ENCODE measurements around the gene RIOK3.

The RIOK3 gene

GRCh38 chr18:23498117-23498516 is 45.0 kb downstream of the RIOK3 start:
- Histone ChIP-seq H4K8ac (ENCODE audit: low read depth, low read length) (no peak overlapping the region), H3K9me3 (replicated peaks in 1 of 2; ENCODE audit: control insufficient read depth in 2 of 2, insufficient read depth in 1 of 2, low read depth in 1 of 2, low read length in 2 of 2) (peaks cover 0 to under 1% of the 10 kb centered on the region in 2 donors), H4K91ac (ENCODE audit: low read depth, low read length, poor library complexity) (no peak overlapping the region), H3K14ac (ENCODE audit: low read length) (no peak overlapping the region), H3K4me2 (ENCODE audit: insufficient read depth, low read length, poor library complexity, severe bottlenecking) (no peak overlapping the region), H2BK120ac (ENCODE audit: low read depth, low read length) (no peak overlapping the region), H2BK15ac (ENCODE audit: low read length) (no peak overlapping the region), H3K4me3 (ENCODE audit: low read length in 2 of 2) (no peak overlapping the region), H3K27ac (replicated peaks; ENCODE audit: low read length) (no peak overlapping the region), H3K79me1 (ENCODE audit: low read depth, low read length) (no peaks in the 10 kb centered on the region), H3K23ac (ENCODE audit: low read depth, low read length, poor library complexity) (no peak overlapping the region), H2AFZ (ENCODE audit: low read length) (no peak overlapping the region), H2AK5ac (ENCODE audit: low read depth, low read length) (no peak overlapping the region), H2BK12ac (ENCODE audit: low read length) (no peak overlapping the region), H3K9ac (ENCODE audit: low read depth, low read length, poor library complexity) (no peak overlapping the region), H3K36me3 (replicated peaks in 1 of 2; ENCODE audit: control insufficient read depth in 2 of 2, insufficient read depth in 2 of 2, low read length in 2 of 2) (no peaks in the 10 kb centered on the region), H3K27me3 (ENCODE audit: control insufficient read depth in 3 of 3, insufficient read depth in 3 of 3, low read depth in 1 of 3, low read length in 3 of 3) (no peaks in the 10 kb centered on the region), H3K4ac (ENCODE audit: low read length) (no peak overlapping the region), H3K4me1 (ENCODE audit: control insufficient read depth in 2 of 2, insufficient read depth in 1 of 2, low read depth in 1 of 2, low read length in 2 of 2) (peaks cover 8 to 10% of the 10 kb centered on the region in 2 donors), H3K18ac (ENCODE audit: low read length) (no peak overlapping the region), H2BK5ac (ENCODE audit: low read length) (no peak overlapping the region)
- no peak for DNase-seq (ENCODE audit: low spot score)
- no CpG with 5 or more reads among the region's 2 CpGs for WGBS, 2 donors (ENCODE audit: extremely low coverage in 2 of 2, insufficient read length in 2 of 2, insufficient replicate concordance in 1 of 2)

- H2AFZ ChIP-seq (ENCODE audit: low read length): peak overlapping the region; percentile 60
- WGBS, 2 donors (ENCODE audit: extremely low coverage in 2 of 2, insufficient read length in 2 of 2, insufficient replicate concordance in 1 of 2): no CpG with 5 or more reads among the region's 5 CpGs
- H3K18ac ChIP-seq (ENCODE audit: low read length): no peak overlapping the region
- no peak overlapping the region for H4K8ac ChIP-seq (ENCODE audit: low read depth, low read length)
- no peak overlapping the region for H3K4me3 ChIP-seq (ENCODE audit: low read length in 2 of 2)
- no peak overlapping the region for H2BK15ac ChIP-seq (ENCODE audit: low read length)
- H3K4me1 ChIP-seq (ENCODE audit: control insufficient read depth in 2 of 2, insufficient read depth in 1 of 2, low read depth in 1 of 2, low read length in 2 of 2): peaks cover 8 to 10% of the 10 kb centered on the region in 2 donors
- H3K23ac ChIP-seq (ENCODE audit: low read depth, low read length, poor library complexity): no peak overlapping the region
- H3K79me1 ChIP-seq (ENCODE audit: low read depth, low read length): no peaks in the 10 kb centered on the region
- H2BK120ac ChIP-seq (ENCODE audit: low read depth, low read length): no peak overlapping the region
- no peaks in the 10 kb centered on the region for H3K36me3 ChIP-seq (replicated peaks in 1 of 2; ENCODE audit: control insufficient read depth in 2 of 2, insufficient read depth in 2 of 2, low read length in 2 of 2)
- no peak overlapping the region for H2BK12ac ChIP-seq (ENCODE audit: low read length)
- H3K4me2 ChIP-seq (ENCODE audit: insufficient read depth, low read length, poor library complexity, severe bottlenecking): no peak overlapping the region
- H4K91ac ChIP-seq (ENCODE audit: low read depth, low read length, poor library complexity): no peak overlapping the region
- H3K27ac ChIP-seq (replicated peaks; ENCODE audit: low read length): no peak overlapping the region
- no peak overlapping the region for H3K14ac ChIP-seq (ENCODE audit: low read length)
- no peak overlapping the region for H2BK5ac ChIP-seq (ENCODE audit: low read length)
- H3K9me3 ChIP-seq (replicated peaks in 1 of 2; ENCODE audit: control insufficient read depth in 2 of 2, insufficient read depth in 1 of 2, low read depth in 1 of 2, low read length in 2 of 2): no peaks in the 10 kb centered on the region
- no peak overlapping the region for H3K9ac ChIP-seq (ENCODE audit: low read depth, low read length, poor library complexity)
- H2AK5ac ChIP-seq (ENCODE audit: low read depth, low read length): no peak overlapping the region
- no peaks in the 10 kb centered on the region for H3K27me3 ChIP-seq (ENCODE audit: control insufficient read depth in 3 of 3, insufficient read depth in 3 of 3, low read depth in 1 of 3, low read length in 3 of 3)
- DNase-seq (ENCODE audit: low spot score): no peak
- H3K4ac ChIP-seq (ENCODE audit: low read length): no peak overlapping the region
Measured at GRCh38 chr18:23498877-23499276, 45.8 kb downstream of the RIOK3 start.

- peak overlapping the region; percentile 60 for H2AFZ ChIP-seq (ENCODE audit: low read length)
- H2BK5ac ChIP-seq (ENCODE audit: low read length): no peak overlapping the region
- H3K4ac ChIP-seq (ENCODE audit: low read length): no peak overlapping the region
- no peak overlapping the region for H3K18ac ChIP-seq (ENCODE audit: low read length)
- H3K4me1 ChIP-seq (ENCODE audit: control insufficient read depth in 2 of 2, insufficient read depth in 1 of 2, low read depth in 1 of 2, low read length in 2 of 2): peaks cover 10 to 12% of the 10 kb centered on the region in 2 donors
- DNase-seq (ENCODE audit: low spot score): no peak
- no peak overlapping the region for H2AK5ac ChIP-seq (ENCODE audit: low read depth, low read length)
- H3K27me3 ChIP-seq (ENCODE audit: control insufficient read depth in 3 of 3, insufficient read depth in 3 of 3, low read depth in 1 of 3, low read length in 3 of 3): no peaks in the 10 kb centered on the region
- H2BK120ac ChIP-seq (ENCODE audit: low read depth, low read length): no peak overlapping the region
- H3K9me3 ChIP-seq (replicated peaks in 1 of 2; ENCODE audit: control insufficient read depth in 2 of 2, insufficient read depth in 1 of 2, low read depth in 1 of 2, low read length in 2 of 2): no peaks in the 10 kb centered on the region
- no peak overlapping the region for H3K27ac ChIP-seq (replicated peaks; ENCODE audit: low read length)
- H3K14ac ChIP-seq (ENCODE audit: low read length): no peak overlapping the region
- WGBS, 2 donors (ENCODE audit: extremely low coverage in 2 of 2, insufficient read length in 2 of 2, insufficient replicate concordance in 1 of 2): no CpG with 5 or more reads among the region's 11 CpGs
- no peak overlapping the region for H4K8ac ChIP-seq (ENCODE audit: low read depth, low read length)
- no peak overlapping the region for H4K91ac ChIP-seq (ENCODE audit: low read depth, low read length, poor library complexity)
- no peak overlapping the region for H2BK15ac ChIP-seq (ENCODE audit: low read length)
- H3K79me1 ChIP-seq (ENCODE audit: low read depth, low read length): no peaks in the 10 kb centered on the region
- H3K23ac ChIP-seq (ENCODE audit: low read depth, low read length, poor library complexity): no peak overlapping the region
- no peak overlapping the region for H2BK12ac ChIP-seq (ENCODE audit: low read length)
- no peak overlapping the region for H3K4me2 ChIP-seq (ENCODE audit: insufficient read depth, low read length, poor library complexity, severe bottlenecking)
- H3K36me3 ChIP-seq (replicated peaks in 1 of 2; ENCODE audit: control insufficient read depth in 2 of 2, insufficient read depth in 2 of 2, low read length in 2 of 2): no peaks in the 10 kb centered on the region
- H3K9ac ChIP-seq (ENCODE audit: low read depth, low read length, poor library complexity): no peak overlapping the region
- H3K4me3 ChIP-seq (ENCODE audit: low read length in 2 of 2): no peak overlapping the region
Measured at GRCh38 chr18:23499291-23499781, 46.2 kb downstream of the RIOK3 start.

GRCh38 chr18:23501626-23502025 is 48.5 kb downstream of the RIOK3 start:
- H2AFZ ChIP-seq (ENCODE audit: low read length): no peak overlapping the region
- no peak overlapping the region for H3K18ac ChIP-seq (ENCODE audit: low read length)
- no peak overlapping the region for H4K91ac ChIP-seq (ENCODE audit: low read depth, low read length, poor library complexity)
- no peak overlapping the region for H3K14ac ChIP-seq (ENCODE audit: low read length)
- H2BK15ac ChIP-seq (ENCODE audit: low read length): no peak overlapping the region
- no peak overlapping the region for H2BK120ac ChIP-seq (ENCODE audit: low read depth, low read length)
- peaks cover 6 to 10% of the 10 kb centered on the region in 2 donors for H3K4me1 ChIP-seq (ENCODE audit: control insufficient read depth in 2 of 2, insufficient read depth in 1 of 2, low read depth in 1 of 2, low read length in 2 of 2)
- no peak overlapping the region for H4K8ac ChIP-seq (ENCODE audit: low read depth, low read length)
- no peak overlapping the region for H2AK5ac ChIP-seq (ENCODE audit: low read depth, low read length)
- H3K9ac ChIP-seq (ENCODE audit: low read depth, low read length, poor library complexity): no peak overlapping the region
- no peak overlapping the region for H3K4ac ChIP-seq (ENCODE audit: low read length)
- WGBS, 2 donors (ENCODE audit: extremely low coverage in 2 of 2, insufficient read length in 2 of 2, insufficient replicate concordance in 1 of 2): no CpG with 5 or more reads among the region's 6 CpGs
- H3K4me3 ChIP-seq (ENCODE audit: low read length in 2 of 2): no peak overlapping the region
- DNase-seq (ENCODE audit: low spot score): no peak
- no peak overlapping the region for H3K4me2 ChIP-seq (ENCODE audit: insufficient read depth, low read length, poor library complexity, severe bottlenecking)
- H3K79me1 ChIP-seq (ENCODE audit: low read depth, low read length): no peaks in the 10 kb centered on the region
- H3K27me3 ChIP-seq (ENCODE audit: control insufficient read depth in 3 of 3, insufficient read depth in 3 of 3, low read depth in 1 of 3, low read length in 3 of 3): no peaks in the 10 kb centered on the region
- no peak overlapping the region for H2BK12ac ChIP-seq (ENCODE audit: low read length)
- no peaks in the 10 kb centered on the region for H3K9me3 ChIP-seq (replicated peaks in 1 of 2; ENCODE audit: control insufficient read depth in 2 of 2, insufficient read depth in 1 of 2, low read depth in 1 of 2, low read length in 2 of 2)
- no peak overlapping the region for H3K27ac ChIP-seq (replicated peaks; ENCODE audit: low read length)
- H3K36me3 ChIP-seq (replicated peaks in 1 of 2; ENCODE audit: control insufficient read depth in 2 of 2, insufficient read depth in 2 of 2, low read length in 2 of 2): peaks cover 1 to 6% of the 10 kb centered on the region in 2 donors
- no peak overlapping the region for H2BK5ac ChIP-seq (ENCODE audit: low read length)
- no peak overlapping the region for H3K23ac ChIP-seq (ENCODE audit: low read depth, low read length, poor library complexity)

Measured in neuronal stem cell (in vitro differentiated cells).